Spleen (tissue), 7 donors: ENCODE data around the gene CSNK1D.

Experiments
- POLR2A ChIP-seq, 3 donors: fragments of 450-650 bp; IDR thresholded peaks; one replicate each; pipeline ENCODE4 v1.5.1; 2017; ENCODE audit warnings: antibody characterized with exemption in 3 of 3, mild to moderate bottlenecking in 1 of 3
- POLR2AphosphoS5 ChIP-seq, 3 donors: sonication (generic); formaldehyde crosslinking; IDR thresholded peaks; one replicate each; pipeline ENCODE4 v1.5.1; 2017; ENCODE audit warnings: antibody characterized with exemption in 3 of 3
- TF ChIP-seq, protein P1 (sequence below), 11 experiments: fragments of 200-600 bp in 7 of 11; fragments of 450-650 bp in 4 of 11; sonication (generic) in 4 of 11; IDR thresholded peaks in 8 of 11; conservative IDR thresholded peaks in 3 of 11; 1 replicate in 7 of 11; 2 replicates in 4 of 11; pipeline versions ENCODE4 v1.4.0 to v1.8.0; 2016 to 2021; ENCODE audit warnings: antibody characterized with exemption in 11 of 11, inconsistent platforms in 4 of 11, mild to moderate bottlenecking in 1 of 11
- donor health status: DM: no; HTN: no; CAD: no; lungs with moderate emphysema.
- donor health status: DM: no; HTN: no; CAD: no.
- donor health status: DM: no; HTN: no; CAD: no.

DNA sequence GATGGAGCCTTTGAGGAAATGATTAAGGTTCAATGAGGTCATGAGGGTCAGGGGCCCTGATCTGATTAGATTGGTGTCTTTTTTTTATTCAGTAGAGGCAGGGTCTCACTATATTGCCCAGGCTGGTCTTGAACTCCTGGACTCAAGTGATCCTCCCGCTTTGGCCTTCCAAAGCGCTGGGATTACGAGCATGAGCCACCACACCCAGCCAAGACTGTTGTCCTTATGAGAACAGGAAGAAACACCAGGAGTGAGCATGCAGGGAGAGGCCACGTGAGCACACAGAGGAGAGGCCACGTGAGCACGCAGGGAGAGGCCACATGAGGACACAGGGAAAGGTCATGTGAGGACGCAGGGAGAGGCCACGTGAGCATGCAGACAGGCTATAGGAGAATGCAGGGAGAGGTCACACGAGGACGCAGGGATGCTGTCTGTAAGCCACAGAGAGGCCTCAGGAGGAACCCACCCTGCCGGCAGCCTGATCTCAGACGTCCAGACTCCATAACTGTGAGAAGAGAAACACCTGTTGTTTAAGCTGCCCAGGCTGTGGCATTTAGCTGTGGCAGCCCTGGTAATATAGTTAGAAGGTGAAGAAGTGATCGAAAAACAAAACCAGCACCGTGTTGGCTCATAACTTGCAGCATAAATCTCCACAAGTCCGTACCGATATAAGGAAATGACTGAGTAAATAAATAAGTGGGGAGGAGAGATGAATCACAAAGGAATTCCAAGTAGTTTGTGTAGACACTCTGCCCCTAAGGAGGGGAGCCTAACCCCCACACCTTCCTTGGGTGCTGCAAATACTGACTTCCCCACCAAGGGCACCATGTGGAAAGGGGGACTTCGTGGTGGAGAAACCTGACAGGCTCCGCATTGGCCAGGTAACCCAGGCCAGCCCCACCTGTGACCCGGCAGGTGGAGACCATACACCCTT is 14.6 kb upstream of the CSNK1D start:
- TF ChIP-seq, protein P1, sequence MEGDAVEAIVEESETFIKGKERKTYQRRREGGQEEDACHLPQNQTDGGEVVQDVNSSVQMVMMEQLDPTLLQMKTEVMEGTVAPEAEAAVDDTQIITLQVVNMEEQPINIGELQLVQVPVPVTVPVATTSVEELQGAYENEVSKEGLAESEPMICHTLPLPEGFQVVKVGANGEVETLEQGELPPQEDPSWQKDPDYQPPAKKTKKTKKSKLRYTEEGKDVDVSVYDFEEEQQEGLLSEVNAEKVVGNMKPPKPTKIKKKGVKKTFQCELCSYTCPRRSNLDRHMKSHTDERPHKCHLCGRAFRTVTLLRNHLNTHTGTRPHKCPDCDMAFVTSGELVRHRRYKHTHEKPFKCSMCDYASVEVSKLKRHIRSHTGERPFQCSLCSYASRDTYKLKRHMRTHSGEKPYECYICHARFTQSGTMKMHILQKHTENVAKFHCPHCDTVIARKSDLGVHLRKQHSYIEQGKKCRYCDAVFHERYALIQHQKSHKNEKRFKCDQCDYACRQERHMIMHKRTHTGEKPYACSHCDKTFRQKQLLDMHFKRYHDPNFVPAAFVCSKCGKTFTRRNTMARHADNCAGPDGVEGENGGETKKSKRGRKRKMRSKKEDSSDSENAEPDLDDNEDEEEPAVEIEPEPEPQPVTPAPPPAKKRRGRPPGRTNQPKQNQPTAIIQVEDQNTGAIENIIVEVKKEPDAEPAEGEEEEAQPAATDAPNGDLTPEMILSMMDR (IDR thresholded peaks at IDR 0.05 in 8 of 11, conservative IDR thresholded peaks at IDR 0.05 in 3 of 11), result no peak
- TF ChIP-seq POLR2A (IDR thresholded peaks at IDR 0.05), result no peak
- peak; percentile 31 to 71 (median 44) for TF ChIP-seq POLR2AphosphoS5 (IDR thresholded peaks at IDR 0.05)
